ENCODE data around the gene CBARP. TPM values are rescaled to one million over a fixed set of nuclear protein-coding genes. Genes with fewer than 3 reads are reported as not detected.

CBARP gene
- total and polyA plus RNA-seq, 8 donors, result 0.55 to 2.5 (median 1.3) TPM

GRCh38 chr19:1262623-1263123 is 24.9 kb upstream of the CBARP start:
- H3K4me3 ChIP-seq, result peak overlapping the region in 1 of 2 donors; percentile 68
- H3K4me1 ChIP-seq, result peaks cover 63 to 97% of the 10 kb centered on the region in 2 donors
- intact Hi-C loops (cut with DNase I), result no loop called here
- DNase-seq (no peak), ATAC-seq (no peak)
- H3K27ac ChIP-seq, result peak overlapping the region; percentile 93 to 99
- H3K27me3 ChIP-seq, result no peaks in the 10 kb centered on the region
- no peak for TF ChIP-seq CTCF (IDR thresholded peaks at IDR 0.05)
- H3K9me3 ChIP-seq, result no peaks in the 10 kb centered on the region
- peaks cover 0 to 12% of the 10 kb centered on the region in 2 donors for H3K36me3 ChIP-seq

- H3K27me3 ChIP-seq, result no peaks in the 10 kb centered on the region
- H3K4me3 ChIP-seq, result peak overlapping the region; percentile 59 to 68
- no peak for TF ChIP-seq CTCF (IDR thresholded peaks at IDR 0.05)
- peaks cover 58 to 97% of the 10 kb centered on the region in 2 donors for H3K4me1 ChIP-seq
- H3K9me3 ChIP-seq, result no peaks in the 10 kb centered on the region
- intact Hi-C loops (cut with DNase I), result no loop called here
- DNase-seq, result peak in 2 of 4 donors; percentile 89 to 94
- H3K27ac ChIP-seq, result peak overlapping the region; percentile 93 to 99
- H3K36me3 ChIP-seq, result peaks cover 0 to 19% of the 10 kb centered on the region in 2 donors
- peak; percentile 56 for ATAC-seq
Observed at GRCh38 chr19:1261798-1262622, 24.2 kb upstream of the CBARP start.

GRCh38 chr19:1261538-1261797 is 23.7 kb upstream of the CBARP start:
- no peaks in the 10 kb centered on the region for H3K9me3 ChIP-seq
- no peaks in the 10 kb centered on the region for H3K27me3 ChIP-seq
- no peak for DNase-seq
- ATAC-seq, result no peak
- H3K4me1 ChIP-seq, result peaks cover 56 to 97% of the 10 kb centered on the region in 2 donors
- H3K36me3 ChIP-seq, result peaks cover 0 to 24% of the 10 kb centered on the region in 2 donors
- H3K27ac ChIP-seq, result peak overlapping the region; percentile 93 to 99
- no peak for TF ChIP-seq CTCF (IDR thresholded peaks at IDR 0.05)
- intact Hi-C loops (cut with DNase I), result no loop called here
- H3K4me3 ChIP-seq, result peak overlapping the region; percentile 59 to 68

- Histone ChIP-seq H3K27me3 (no peaks in the 10 kb centered on the region), H3K27ac (peak overlapping the region; percentile 93 to 99), H3K4me3 (peak overlapping the region; percentile 59 to 68), H3K36me3 (peaks cover 0 to 29% of the 10 kb centered on the region in 2 donors), H3K9me3 (no peaks in the 10 kb centered on the region), H3K4me1 (peaks cover 50 to 97% of the 10 kb centered on the region in 2 donors)
- DNase-seq, result peak; percentile 96 to 99 (median 97)
- ATAC-seq, result peak; percentile 77
- intact Hi-C loops (cut with DNase I), result no loop called here
- no peak for TF ChIP-seq CTCF (IDR thresholded peaks at IDR 0.05)
Observed at GRCh38 chr19:1260749-1261537, 23.1 kb upstream of the CBARP start.

Data from left lung (tissue), 10 donors.